GM19099 (cell line): ENCODE data around the gene CEP131.

Experiments used
- POLR2A ChIP-seq: IDR thresholded peaks from 3 replicates; pipeline ENCODE4 v1.6.1; 2011; ENCODE audit warnings: low read depth; ENCODE audit not compliant: insufficient read length; ENCODE audit errors: extremely low read depth

Gene CEP131

GRCh38 chr17:81254955-81255717, 32.4 kb upstream of the CEP131 start:
- no peak for TF ChIP-seq POLR2A

GRCh38 chr17:81253358-81254131, 30.8 kb upstream of the CEP131 start:
- no peak for TF ChIP-seq POLR2A

GRCh38 chr17:81252987-81253329, 30.2 kb upstream of the CEP131 start:
- TF ChIP-seq POLR2A, result no peak

- no peak for TF ChIP-seq POLR2A
Measured at GRCh38 chr17:81252326-81252986, 29.7 kb upstream of the CEP131 start.

- no peak for TF ChIP-seq POLR2A
Measured at GRCh38 chr17:81251709-81252301, 29.0 kb upstream of the CEP131 start.

- TF ChIP-seq POLR2A, result no peak
Measured at GRCh38 chr17:81251094-81251708, 28.4 kb upstream of the CEP131 start.

GRCh38 chr17:81250286-81251093, 27.7 kb upstream of the CEP131 start:
- no peak for TF ChIP-seq POLR2A

- TF ChIP-seq POLR2A, result no peak
Measured at GRCh38 chr17:81249223-81250040, 26.7 kb upstream of the CEP131 start.

GRCh38 chr17:81248649-81249048, 25.9 kb upstream of the CEP131 start:
- no peak for TF ChIP-seq POLR2A

- no peak for TF ChIP-seq POLR2A
Measured at GRCh38 chr17:81247339-81247990, 24.7 kb upstream of the CEP131 start.

- no peak for TF ChIP-seq POLR2A
Measured at GRCh38 chr17:81246679-81247338, 24.0 kb upstream of the CEP131 start.

- no peak for TF ChIP-seq POLR2A
Measured at GRCh38 chr17:81246343-81246670, 23.5 kb upstream of the CEP131 start.

- no peak for TF ChIP-seq POLR2A
Measured at GRCh38 chr17:81245665-81246342, 23.0 kb upstream of the CEP131 start.
